HCT116 (cell line): ENCODE results near the gene CXXC5. TPM values are rescaled to one million over a fixed set of nuclear protein-coding genes. Genes with fewer than 3 reads are reported as not detected.
A peak's percentile ranks its signal among the peaks of the same experiment; 100 is the strongest.

Experiments used
- ATAC-seq: fragments of 200-7000 bp; cut with Tn5 transposase; 2 replicates; pipeline ENCODE4 v1.9.1; 2020; ENCODE audit warnings: mild to moderate bottlenecking, moderate library complexity
- BruUV-seq: library from RNA; stranded (reverse); fragments of 400-500 nt; replicated peaks from 2 replicates; lab custom pipeline; 2021; lab: Mats Ljungman, UMichigan
- CTCF ChIA-PET: fragments of 300-600 bp; sonication (Branson Sonifier 250); formaldehyde crosslinking; loops from one replicate; lab custom pipeline; 2021; ENCODE audit warnings: antibody characterized with exemption; lab: Charles Lee
- POLR2A ChIA-PET: fragments of 300-600, 350-600 bp; sonication (Branson Sonifier 250); formaldehyde crosslinking; loops from one replicate; lab custom pipeline; 2021; ENCODE audit warnings: antibody characterized with exemption; lab: Charles Lee
- RAD21 ChIA-PET, 2 experiments: fragments of 300-600 bp; sonication (Branson Sonifier 250); formaldehyde crosslinking; loops; one replicate each; lab custom pipeline; 2023; ENCODE audit warnings: low total read pairs in 2 of 2; ENCODE audit not compliant: uncharacterized antibody in 2 of 2, unreplicated experiment in 2 of 2, low non-redundant PET in 1 of 2; lab: Charles Lee
- DNase-seq: peaks from one replicate; pipeline ENCODE4 v3.0.0-alpha.2; 2010; ENCODE audit warnings: low read depth, low spot score
- H2AFZ ChIP-seq: fragments of 200-600 bp; shearing (Covaris generic), sonication (generic); 2 replicates; pipeline ENCODE4 v1.6.1; 2017; ENCODE audit warnings: low read depth, mixed run types, mixed read lengths, antibody characterized with exemption, low read length; ENCODE audit not compliant: poor library complexity, severe bottlenecking
- H3K27ac ChIP-seq: 2 replicates; pipeline ENCODE4 v1.5.1; 2012; ENCODE audit warnings: low read depth, low read length
- H3K27me3 ChIP-seq: fragments of 200-600 bp; sonication (generic); 2 replicates; pipeline ENCODE4 v1.6.1; 2016; ENCODE audit warnings: mixed run types, low read length, mixed read lengths; ENCODE audit not compliant: insufficient read depth
- H3K36me3 ChIP-seq, 2 experiments: fragments of 200-500 bp in 1 of 2; fragments of 200-600 bp in 1 of 2; sonication (Bioruptor generic) in 1 of 2; sonication (generic) in 1 of 2; 2 replicates each; pipeline versions ENCODE4 v1.5.1 to v1.6.1; 2014 to 2016; ENCODE audit warnings: low read length in 2 of 2, inconsistent platforms in 1 of 2, mixed read lengths in 1 of 2, mixed run types in 1 of 2; ENCODE audit not compliant: insufficient read depth in 2 of 2, control insufficient read depth in 1 of 2
- H3K4me1 ChIP-seq, 2 experiments: fragments of 200-600 bp in 1 of 2; sonication (generic) in 1 of 2; 2 replicates each; pipeline versions ENCODE4 v1.5.1 to v1.6.1; 2012 to 2017; ENCODE audit warnings: low read length in 2 of 2, inconsistent platforms in 1 of 2, mild to moderate bottlenecking in 1 of 2, mixed read lengths in 1 of 2, mixed run types in 1 of 2, moderate library complexity in 1 of 2; ENCODE audit not compliant: insufficient read depth in 2 of 2, control insufficient read depth in 1 of 2
- H3K4me2 ChIP-seq: fragments of 200-600 bp; sonication (generic); 2 replicates; pipeline ENCODE4 v1.6.1; 2017; ENCODE audit warnings: mixed run types, low read length, mixed read lengths
- H3K4me3 ChIP-seq, 2 experiments: fragments of 200-600 bp in 1 of 2; sonication (generic) in 1 of 2; replicated peaks in 1 of 2; 2 replicates each; pipeline ENCODE4 v1.5.1; 2011 to 2016; ENCODE audit warnings: low read length in 2 of 2, control low read depth in 1 of 2, low read depth in 1 of 2, mild to moderate bottlenecking in 1 of 2, mixed read lengths in 1 of 2, mixed run types in 1 of 2
- H3K79me2 ChIP-seq: fragments of 200-600 bp; sonication (generic); 2 replicates; pipeline ENCODE4 v1.6.1; 2017; ENCODE audit warnings: mild to moderate bottlenecking, mixed run types, low read length, moderate library complexity, mixed read lengths; ENCODE audit not compliant: insufficient read depth
- H3K9ac ChIP-seq: fragments of 200-600 bp; sonication (generic); 2 replicates; pipeline ENCODE4 v1.6.1; 2016; ENCODE audit warnings: low read length, mixed read lengths
- H3K9me2 ChIP-seq: fragments of 200-600 bp; sonication (generic), shearing (Covaris generic); 2 replicates; pipeline ENCODE4 v1.6.1; 2017; ENCODE audit warnings: mixed run types, mild to moderate bottlenecking, moderate library complexity; ENCODE audit not compliant: insufficient read depth
- H3K9me3 ChIP-seq, 2 experiments: fragments of 200-500 bp in 1 of 2; fragments of 200-600 bp in 1 of 2; sonication (Bioruptor generic) in 1 of 2; sonication (generic) in 1 of 2; 2 replicates each; pipeline ENCODE4 v1.6.1; 2014 to 2017; ENCODE audit warnings: low read length in 2 of 2, mixed read lengths in 2 of 2, inconsistent platforms in 1 of 2, low read depth in 1 of 2, mild to moderate bottlenecking in 1 of 2, mixed run types in 1 of 2, moderate library complexity in 1 of 2; ENCODE audit not compliant: control insufficient read depth in 1 of 2, insufficient read depth in 1 of 2
- H4K20me1 ChIP-seq: fragments of 200-600 bp; sonication (generic), shearing (Covaris generic); 2 replicates; pipeline ENCODE4 v1.6.1; 2017; ENCODE audit warnings: mixed run types, mild to moderate bottlenecking, moderate library complexity; ENCODE audit not compliant: insufficient read depth
- CEBPB ChIP-seq: IDR thresholded peaks from 2 replicates; pipeline ENCODE4 v1.6.1; 2012; ENCODE audit warnings: low read depth
- EGR1 ChIP-seq: IDR thresholded peaks from 2 replicates; pipeline ENCODE4 v1.6.1; 2012; ENCODE audit warnings: low read depth
- ELF1 ChIP-seq: IDR thresholded peaks from 2 replicates; pipeline ENCODE4 v1.6.1; 2012; ENCODE audit warnings: low read depth, borderline replicate concordance
- EZH2 ChIP-seq: fragments of 200-600 bp; sonication (generic); IDR thresholded peaks from 2 replicates; pipeline ENCODE4 v1.6.1; 2017; ENCODE audit warnings: antibody characterized with exemption, mixed run types
- JUND ChIP-seq: IDR thresholded peaks from 2 replicates; pipeline ENCODE4 v1.6.1; 2012
- MAX ChIP-seq: IDR thresholded peaks from 2 replicates; pipeline ENCODE4 v1.6.1; 2012
- POLR2AphosphoS5 ChIP-seq: IDR thresholded peaks from 2 replicates; pipeline ENCODE4 v1.6.1; 2011; ENCODE audit warnings: mild to moderate bottlenecking, low read depth, low read length, moderate library complexity
- RAD21 ChIP-seq: IDR thresholded peaks from 2 replicates; pipeline ENCODE4 v1.6.1; 2012; ENCODE audit warnings: low read depth, mild to moderate bottlenecking
- SIN3A ChIP-seq: IDR thresholded peaks from 2 replicates; pipeline ENCODE4 v1.6.1; 2012; ENCODE audit warnings: low read depth
- SRF ChIP-seq: IDR thresholded peaks from 2 replicates; pipeline ENCODE4 v1.6.1; 2012; ENCODE audit warnings: low read depth
- YY1 ChIP-seq: IDR thresholded peaks from 2 replicates; pipeline ENCODE4 v1.6.1; 2011; ENCODE audit warnings: low read length, low read depth, moderate library complexity, mild to moderate bottlenecking; ENCODE audit not compliant: insufficient replicate concordance; ENCODE audit errors: extremely low read depth
- ZFX ChIP-seq: fragments of 450-650 bp; IDR thresholded peaks from 2 replicates; pipeline ENCODE4 v1.6.1; 2017
- intact Hi-C: fragments of 100-400 bp; cut with micrococcal nuclease; formaldehyde crosslinking; loops from 2 replicates; pipeline ENCODE4 v1.10.0; 2022
- total RNA-seq: library from RNA; stranded (reverse); gene quantifications from one replicate; pipeline ENCODE4 v1.2.1, GENCODE V29; 2021; ENCODE audit not compliant: unreplicated experiment
- TF ChIP-seq, protein P1 (sequence below): IDR thresholded peaks from 2 replicates; pipeline ENCODE4 v1.6.1; 2011; ENCODE audit warnings: mild to moderate bottlenecking, low read length, moderate library complexity; ENCODE audit not compliant: insufficient replicate concordance; ENCODE audit errors: extremely low read depth
- TF ChIP-seq, protein P2 (sequence below): IDR thresholded peaks from 2 replicates; pipeline ENCODE4 v1.6.1; 2012

Gene CXXC5
- total RNA-seq, 1 experiment from 2014 or later = 43.1 TPM

DNA sequence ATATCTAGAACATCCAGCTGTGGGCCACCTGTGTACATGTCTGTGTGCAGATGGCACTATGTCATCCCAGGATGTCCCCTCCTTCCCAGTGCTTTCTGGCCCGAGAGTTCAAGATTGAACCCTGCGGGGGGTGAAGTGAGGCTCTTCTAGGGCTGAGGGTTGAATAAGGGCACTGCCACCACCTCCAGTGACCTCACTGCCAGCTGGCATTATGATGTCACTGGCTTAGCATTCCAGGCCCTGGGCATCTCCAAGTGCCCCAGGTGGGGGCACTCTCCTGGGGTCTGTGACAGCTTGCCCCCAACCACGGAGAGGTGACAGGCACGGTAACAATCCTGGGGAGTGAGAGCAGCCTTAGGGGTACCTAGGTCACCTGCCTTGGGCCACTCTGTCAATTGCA, 27.1 kb downstream of the CXXC5 start:
- Histone ChIP-seq H4K20me1 (no peaks in the 10 kb centered on the region), H3K9ac (no peak overlapping the region), H3K9me2 (no peaks in the 10 kb centered on the region), H3K36me3 (peaks cover 0 to 4% of the 10 kb centered on the region in 2 experiments; a peak in 1 of 4 replicates), H3K4me3 (no peak overlapping the region), H3K4me2 (no peak overlapping the region), H2AFZ (no peak overlapping the region), H3K4me1 (peaks cover 13 to 28% of the 10 kb centered on the region in 2 experiments; a peak in 2 of 4 replicates), H3K27me3 (no peaks in the 10 kb centered on the region), H3K9me3 (no peaks in the 10 kb centered on the region), H3K27ac (no peak overlapping the region), H3K79me2 (peaks cover 63% of the 10 kb centered on the region)
- DNase-seq (no peak), ATAC-seq (0 out of 2 replicates have a peak, but pooled peaks have one; percentile 13)
- no peak for TF ChIP-seq JUND
- TF ChIP-seq, protein P1, sequence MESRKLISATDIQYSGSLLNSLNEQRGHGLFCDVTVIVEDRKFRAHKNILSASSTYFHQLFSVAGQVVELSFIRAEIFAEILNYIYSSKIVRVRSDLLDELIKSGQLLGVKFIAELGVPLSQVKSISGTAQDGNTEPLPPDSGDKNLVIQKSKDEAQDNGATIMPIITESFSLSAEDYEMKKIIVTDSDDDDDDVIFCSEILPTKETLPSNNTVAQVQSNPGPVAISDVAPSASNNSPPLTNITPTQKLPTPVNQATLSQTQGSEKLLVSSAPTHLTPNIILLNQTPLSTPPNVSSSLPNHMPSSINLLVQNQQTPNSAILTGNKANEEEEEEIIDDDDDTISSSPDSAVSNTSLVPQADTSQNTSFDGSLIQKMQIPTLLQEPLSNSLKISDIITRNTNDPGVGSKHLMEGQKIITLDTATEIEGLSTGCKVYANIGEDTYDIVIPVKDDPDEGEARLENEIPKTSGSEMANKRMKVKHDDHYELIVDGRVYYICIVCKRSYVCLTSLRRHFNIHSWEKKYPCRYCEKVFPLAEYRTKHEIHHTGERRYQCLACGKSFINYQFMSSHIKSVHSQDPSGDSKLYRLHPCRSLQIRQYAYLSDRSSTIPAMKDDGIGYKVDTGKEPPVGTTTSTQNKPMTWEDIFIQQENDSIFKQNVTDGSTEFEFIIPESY = no peak
- no peak for TF ChIP-seq YY1
- BruUV-seq = no TSS peak
- POLR2A ChIA-PET = no interaction called here
- RAD21 ChIA-PET = no interaction called here
- intact Hi-C loops = no loop called here
- CTCF ChIA-PET = interaction anchor here (0.8 kb wide), 1 partner anchor 9 kb away, joined by 3 read pairs; no protein-coding TSS in a partner anchor

DNA sequence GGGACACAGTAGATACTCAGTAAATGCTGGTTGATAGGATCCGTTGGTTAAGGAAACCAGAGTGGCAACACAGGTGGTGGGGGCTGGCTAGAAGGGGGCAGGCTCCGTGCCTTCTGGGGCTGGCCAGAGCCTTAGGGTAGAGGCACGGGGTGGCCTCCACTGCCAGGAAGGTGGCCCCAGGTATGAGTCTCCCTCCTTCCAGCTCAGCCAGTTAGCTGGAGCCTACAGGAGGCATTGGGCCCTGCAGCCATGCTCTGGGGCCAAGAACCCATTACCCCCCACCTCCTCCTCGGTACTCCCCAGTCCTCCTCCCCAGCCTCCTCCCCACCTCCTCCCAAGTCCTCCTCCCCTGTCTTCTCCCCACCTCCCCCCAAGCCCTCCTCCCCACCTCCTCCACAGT, 27.7 kb downstream of the CXXC5 start:
- Histone ChIP-seq H3K9ac (no peak overlapping the region), H3K9me2 (no peaks in the 10 kb centered on the region), H2AFZ (no peak overlapping the region), H3K79me2 (peaks cover 57% of the 10 kb centered on the region), H3K4me2 (no peak overlapping the region), H4K20me1 (no peaks in the 10 kb centered on the region), H3K4me1 (peaks cover 13 to 22% of the 10 kb centered on the region in 2 experiments; a peak in 2 of 4 replicates), H3K9me3 (no peaks in the 10 kb centered on the region), H3K36me3 (peaks cover 0 to 4% of the 10 kb centered on the region in 2 experiments; a peak in 1 of 4 replicates), H3K27me3 (no peaks in the 10 kb centered on the region), H3K4me3 (no peak overlapping the region), H3K27ac (no peak overlapping the region)
- DNase-seq (no peak), ATAC-seq (peak; percentile 46)
- CTCF ChIA-PET = interaction anchor here (0.8 kb wide), 1 partner anchor 9 kb away, joined by 3 read pairs; no protein-coding TSS in a partner anchor
- no TSS peak for BruUV-seq
- TF ChIP-seq MAX (no peak), RAD21 (no peak), JUND (no peak), SIN3A (no peak), SRF (no peak), ELF1 (no peak), ZFX (no peak), YY1 (no peak), EZH2 (no peak), POLR2AphosphoS5 (no peak), EGR1 (no peak), CEBPB (no peak)
- TF ChIP-seq, protein P2, sequence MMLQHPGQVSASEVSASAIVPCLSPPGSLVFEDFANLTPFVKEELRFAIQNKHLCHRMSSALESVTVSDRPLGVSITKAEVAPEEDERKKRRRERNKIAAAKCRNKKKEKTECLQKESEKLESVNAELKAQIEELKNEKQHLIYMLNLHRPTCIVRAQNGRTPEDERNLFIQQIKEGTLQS = no peak
- TF ChIP-seq, protein P1 = no peak
- intact Hi-C loops = no loop called here
- RAD21 ChIA-PET = no interaction called here
- POLR2A ChIA-PET = no interaction called here
